CD4-positive, alpha-beta T cell treated with Interleukin-2 at 100 ng/mL for 4 hours (primary cell): ENCODE measurements around the gene IGFBP2.

Experiments used
- DNase-seq: peaks from one replicate; pipeline ENCODE4 v3.0.0-alpha.2; 2020; ENCODE audit warnings: low spot score

Gene IGFBP2

GRCh38 chr2:216664593-216665034, 31.4 kb downstream of the IGFBP2 start:
- DNase-seq, result no peak

GRCh38 chr2:216665242-216665641, 32.0 kb downstream of the IGFBP2 start:
- no peak for DNase-seq

- no peak for DNase-seq
Measured at GRCh38 chr2:216665717-216666116, 32.5 kb downstream of the IGFBP2 start.

- peak; percentile 67 for DNase-seq
Measured at GRCh38 chr2:216666461-216667233, 33.4 kb downstream of the IGFBP2 start.

- DNase-seq, result no peak
Measured at GRCh38 chr2:216670266-216671080, 37.3 kb downstream of the IGFBP2 start.

- DNase-seq, result no peak
Measured at GRCh38 chr2:216671081-216671411, 37.8 kb downstream of the IGFBP2 start.

GRCh38 chr2:216671791-216672343, 38.6 kb downstream of the IGFBP2 start:
- DNase-seq, result no peak

GRCh38 chr2:216672466-216672865, 39.2 kb downstream of the IGFBP2 start:
- DNase-seq, result no peak

- no peak for DNase-seq
Measured at GRCh38 chr2:216673021-216673420, 39.8 kb downstream of the IGFBP2 start.

GRCh38 chr2:216673609-216674008, 40.4 kb downstream of the IGFBP2 start:
- DNase-seq, result no peak

- no peak for DNase-seq
Measured at GRCh38 chr2:216674376-216674775, 41.2 kb downstream of the IGFBP2 start.

GRCh38 chr2:216676630-216677029, 43.4 kb downstream of the IGFBP2 start:
- no peak for DNase-seq

GRCh38 chr2:216677439-216678097, 44.3 kb downstream of the IGFBP2 start:
- no peak for DNase-seq

GRCh38 chr2:216678098-216678465, 44.9 kb downstream of the IGFBP2 start:
- no peak for DNase-seq

GRCh38 chr2:216678813-216679657, 45.8 kb downstream of the IGFBP2 start:
- DNase-seq, result no peak

GRCh38 chr2:216679658-216680024, 46.4 kb downstream of the IGFBP2 start:
- no peak for DNase-seq

GRCh38 chr2:216680951-216681629, 47.9 kb downstream of the IGFBP2 start:
- no peak for DNase-seq

- DNase-seq, result no peak
Measured at GRCh38 chr2:216681683-216682082, 48.5 kb downstream of the IGFBP2 start.

- DNase-seq, result no peak
Measured at GRCh38 chr2:216683846-216684245, 50.6 kb downstream of the IGFBP2 start.

- DNase-seq, result no peak
Measured at GRCh38 chr2:216685327-216685875, 52.2 kb downstream of the IGFBP2 start.

GRCh38 chr2:216687111-216687510, 53.9 kb downstream of the IGFBP2 start:
- DNase-seq, result no peak
